AG09309 (cell line): ENCODE measurements around the gene CYP39A1.
"Not testable (repeated sequence)": the region's sequence is repeated elsewhere in the genome, so short reads cannot be mapped to it uniquely, and the experiment has no call there.

Experiments used
- DNase-seq: peaks from one replicate; pipeline ENCODE4 v3.0.0-alpha.2; 2010; ENCODE audit warnings: low read depth
- H3K4me3 ChIP-seq: 2 replicates; pipeline ENCODE4 v1.5.1; 2011; ENCODE audit warnings: mild to moderate bottlenecking, low read depth, low read length, moderate library complexity; ENCODE audit not compliant: control insufficient read depth
- CTCF ChIP-seq: IDR thresholded peaks from 2 replicates; pipeline ENCODE4 v1.5.1; 2011; ENCODE audit warnings: mild to moderate bottlenecking, low read depth, low read length, inconsistent platforms; ENCODE audit not compliant: insufficient read depth, control insufficient read depth; ENCODE audit errors: missing control alignments

The CYP39A1 gene

GRCh38 chr6:46651816-46652215 lies 802 bp downstream of the CYP39A1 start:
- no peak overlapping the region for H3K4me3 ChIP-seq

GRCh38 chr6:46651006-46651405 lies 1.6 kb downstream of the CYP39A1 start:
- no peak for DNase-seq

More at GRCh38 chr6:46651816-46652215, 802 bp downstream of the CYP39A1 start:
- no peak for DNase-seq
- TF ChIP-seq CTCF = no peak

GRCh38 chr6:46648869-46649492 lies 3.6 kb downstream of the CYP39A1 start:
- no peak for DNase-seq

More at GRCh38 chr6:46651006-46651405, 1.6 kb downstream of the CYP39A1 start:
- H3K4me3 ChIP-seq = no peak overlapping the region
- no peak for TF ChIP-seq CTCF

GRCh38 chr6:46648108-46648507 lies 4.5 kb downstream of the CYP39A1 start:
- not testable (repeated sequence) for H3K4me3 ChIP-seq, DNase-seq

More at GRCh38 chr6:46648869-46649492, 3.6 kb downstream of the CYP39A1 start:
- no peak overlapping the region for H3K4me3 ChIP-seq
- no peak for TF ChIP-seq CTCF

GRCh38 chr6:46645265-46645664 lies 7.4 kb downstream of the CYP39A1 start:
- no peak for DNase-seq
- no peak overlapping the region for H3K4me3 ChIP-seq
- TF ChIP-seq CTCF = no peak

GRCh38 chr6:46642928-46643751 lies 9.5 kb downstream of the CYP39A1 start:
- H3K4me3 ChIP-seq = no peak overlapping the region
- no peak for DNase-seq
- no peak for TF ChIP-seq CTCF

GRCh38 chr6:46638650-46639049 lies 14.0 kb downstream of the CYP39A1 start:
- no peak for TF ChIP-seq CTCF
- no peak overlapping the region for H3K4me3 ChIP-seq
- no peak for DNase-seq
